ENCODE measurements around the gene IGSF6.

IGSF6 gene

DNA sequence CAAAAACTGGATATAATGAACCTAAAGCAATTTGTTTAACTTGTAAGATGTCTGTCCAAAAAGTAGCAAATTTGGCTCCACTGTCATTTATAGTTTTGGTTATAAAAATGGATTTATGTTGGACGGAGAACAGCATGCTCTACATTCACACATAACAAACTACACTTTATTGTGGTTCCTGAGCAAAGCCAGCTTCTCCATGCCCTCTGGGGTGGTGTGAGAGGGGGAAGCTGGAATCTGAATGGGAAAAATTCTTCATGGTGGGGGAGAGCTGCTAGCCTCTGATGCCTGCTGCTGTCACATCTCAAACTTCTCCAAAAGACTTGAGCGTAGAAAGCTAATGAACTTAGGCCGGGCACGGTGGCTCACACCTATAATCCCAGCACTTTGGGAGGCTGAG lies 62.9 kb downstream of the IGSF6 start:
- DNase-seq (ENCODE audit: extremely low spot score) = no peak
- ChIA-PET POLR2A (no interaction called here), CTCF (no interaction called here)
- TF ChIP-seq NFRKB (IDR thresholded peaks at IDR 0.05) = no peak
- no peak for TF ChIP-seq SP1 (IDR thresholded peaks at IDR 0.05)
- TF ChIP-seq FOXK2 (IDR thresholded peaks at IDR 0.05) = no peak
- no peak for TF ChIP-seq FOXA1 (IDR thresholded peaks at IDR 0.05)
- no peak for TF ChIP-seq TARDBP (IDR thresholded peaks at IDR 0.05)
- no peak for TF ChIP-seq ZNF384 (IDR thresholded peaks at IDR 0.05)
- no peak for TF ChIP-seq L3MBTL2 (conservative IDR thresholded peaks at IDR 0.05)
- no peak for TF ChIP-seq SUZ12 (IDR thresholded peaks at IDR 0.05)
- no peak for TF ChIP-seq HDGF (IDR thresholded peaks at IDR 0.05; ENCODE audit: borderline replicate concordance)
- TF ChIP-seq FOXM1 (IDR thresholded peaks at IDR 0.05; ENCODE audit: borderline replicate concordance) = no peak
- TF ChIP-seq CTBP1 (IDR thresholded peaks at IDR 0.05; ENCODE audit: borderline replicate concordance) = no peak
- TF ChIP-seq LEF1 (IDR thresholded peaks at IDR 0.05; ENCODE audit: borderline replicate concordance) = no peak
- TF ChIP-seq, protein P1, sequence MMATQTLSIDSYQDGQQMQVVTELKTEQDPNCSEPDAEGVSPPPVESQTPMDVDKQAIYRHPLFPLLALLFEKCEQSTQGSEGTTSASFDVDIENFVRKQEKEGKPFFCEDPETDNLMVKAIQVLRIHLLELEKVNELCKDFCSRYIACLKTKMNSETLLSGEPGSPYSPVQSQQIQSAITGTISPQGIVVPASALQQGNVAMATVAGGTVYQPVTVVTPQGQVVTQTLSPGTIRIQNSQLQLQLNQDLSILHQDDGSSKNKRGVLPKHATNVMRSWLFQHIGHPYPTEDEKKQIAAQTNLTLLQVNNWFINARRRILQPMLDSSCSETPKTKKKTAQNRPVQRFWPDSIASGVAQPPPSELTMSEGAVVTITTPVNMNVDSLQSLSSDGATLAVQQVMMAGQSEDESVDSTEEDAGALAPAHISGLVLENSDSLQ (IDR thresholded peaks at IDR 0.05) = no peak
- TF ChIP-seq ELF4 (IDR thresholded peaks at IDR 0.05) = no peak
- TF ChIP-seq BHLHE40 (IDR thresholded peaks at IDR 0.05; ENCODE audit: borderline replicate concordance) = no peak
- TF ChIP-seq ARNT (IDR thresholded peaks at IDR 0.05) = no peak

Measured in HEK293T (cell line).